Keratinocyte (primary cell): ENCODE measurements around the gene ARSB. TPM values are rescaled to one million over a fixed set of nuclear protein-coding genes. Genes with fewer than 3 reads are reported as not detected.

Experiments used
- DNase-seq: peaks from one replicate; pipeline ENCODE4 v3.0.0-alpha.2; 2011; ENCODE audit warnings: low read depth, missing footprints, low spot score
- FAIRE-seq: peaks from 2 replicates; lab custom pipeline; 2011; peaks lifted over from hg19 to GRCh38; lab: Jason Lieb, UNC
- H2AFZ ChIP-seq: 2 replicates; pipeline ENCODE4 v1.6.0; 2012; ENCODE audit warnings: low read length, control low read depth, inconsistent platforms; ENCODE audit not compliant: control insufficient read depth
- H3K27ac ChIP-seq: 2 replicates; pipeline ENCODE4 v1.5.1; 2011; ENCODE audit warnings: low read length; ENCODE audit not compliant: control insufficient read depth, insufficient read depth
- H3K27me3 ChIP-seq: 3 replicates; pipeline ENCODE4 v1.6.0; 2011; ENCODE audit warnings: low read length; ENCODE audit not compliant: control insufficient read depth, insufficient read depth; ENCODE audit errors: extremely low read depth
- H3K36me3 ChIP-seq, 2 experiments: 2 replicates in 1 of 2; 3 replicates in 1 of 2; pipeline ENCODE4 v1.5.1; 2011; ENCODE audit warnings: low read length in 2 of 2, mild to moderate bottlenecking in 1 of 2; ENCODE audit not compliant: control insufficient read depth in 2 of 2, insufficient read depth in 2 of 2; ENCODE audit errors: extremely low read depth in 1 of 2
- H3K4me1 ChIP-seq: 3 replicates; pipeline ENCODE4 v1.5.1; 2011; ENCODE audit warnings: low read length; ENCODE audit not compliant: control insufficient read depth, insufficient read depth; ENCODE audit errors: extremely low read depth
- H3K4me2 ChIP-seq: 3 replicates; pipeline ENCODE4 v1.6.0; 2011; ENCODE audit warnings: low read depth, low read length; ENCODE audit not compliant: control insufficient read depth, insufficient read depth; ENCODE audit errors: extremely low read depth
- H3K4me3 ChIP-seq, 3 experiments: fragments of 200-600 bp in 1 of 3; sonication (generic) in 1 of 3; 2 replicates in 2 of 3; 3 replicates in 1 of 3; pipeline ENCODE4 v1.5.1; 2011 to 2016; ENCODE audit warnings: low read length in 3 of 3, mild to moderate bottlenecking in 3 of 3, control low read depth in 2 of 3, inconsistent platforms in 1 of 3, low read depth in 1 of 3, mixed read lengths in 1 of 3, mixed run types in 1 of 3, moderate library complexity in 1 of 3; ENCODE audit not compliant: control insufficient read depth in 2 of 3, insufficient read depth in 2 of 3; ENCODE audit errors: extremely low read depth in 1 of 3
- H3K79me2 ChIP-seq: 2 replicates; pipeline ENCODE4 v1.6.0; 2012; ENCODE audit warnings: low read length; ENCODE audit not compliant: control insufficient read depth, insufficient read depth
- H3K9ac ChIP-seq: 3 replicates; pipeline ENCODE4 v1.6.0; 2011; ENCODE audit warnings: low read length; ENCODE audit not compliant: control insufficient read depth, insufficient read depth; ENCODE audit errors: extremely low read depth
- H3K9me1 ChIP-seq: 3 replicates; pipeline ENCODE4 v1.6.0; 2011; ENCODE audit warnings: low read length; ENCODE audit not compliant: control insufficient read depth, insufficient read depth; ENCODE audit errors: extremely low read depth
- H3K9me3 ChIP-seq: 2 replicates; pipeline ENCODE4 v1.5.1; 2012; ENCODE audit warnings: low read depth, low read length; ENCODE audit not compliant: control insufficient read depth
- H4K20me1 ChIP-seq: 3 replicates; pipeline ENCODE4 v1.6.0; 2011; ENCODE audit warnings: low read length; ENCODE audit not compliant: control insufficient read depth, insufficient read depth; ENCODE audit errors: extremely low read depth
- EZH2 ChIP-seq: IDR thresholded peaks from one replicate; pipeline ENCODE4 v1.6.1; 2012; ENCODE audit warnings: inconsistent platforms, mild to moderate bottlenecking, low read length, moderate library complexity
- dilution Hi-C: fragments of 300-500 bp; cut with MboI; formaldehyde crosslinking; loops from one replicate; pipeline ENCODE4 v1.7.0; 2020; ENCODE audit warnings: low sequenced_read_pairs; ENCODE audit not compliant: extremely low pct_ligation_motif_present
- polyA plus RNA-seq, 5 experiments: library from polyadenylated mRNA; depleted of rRNA in 3 of 5; stranded (reverse) in 3 of 5; stranded (forward) in 1 of 5; unstranded in 1 of 5; fragments of >200 nt; gene quantifications; 1 replicate in 1 of 5; 2 replicates in 3 of 5; 3 replicates in 1 of 5; pipeline versions ENCODE4 v1.2.1 to v1.2.3, GENCODE V29; 2011 to 2012; ENCODE audit warnings: missing spikeins in 2 of 5, low read depth in 1 of 5, low replicate concordance in 1 of 5
- TF ChIP-seq, protein P1 (sequence below), 3 experiments: IDR thresholded peaks in 1 of 3; conservative IDR thresholded peaks in 1 of 3; optimal IDR thresholded peaks in 1 of 3; 2 replicates in 2 of 3; 3 replicates in 1 of 3; pipeline versions ENCODE3 to v1.5.1; 2011; ENCODE audit warnings: low read length in 3 of 3, mild to moderate bottlenecking in 3 of 3, moderate library complexity in 2 of 3, control low read depth in 1 of 3, inconsistent platforms in 1 of 3; ENCODE audit not compliant: insufficient read depth in 2 of 3; ENCODE audit errors: extremely low read depth in 1 of 3

The ARSB gene
- polyA plus RNA-seq, 1 donor (not counting 4 experiments of a cell fraction or from before 2014, with no cell fraction given), result 4.5 TPM

DNA sequence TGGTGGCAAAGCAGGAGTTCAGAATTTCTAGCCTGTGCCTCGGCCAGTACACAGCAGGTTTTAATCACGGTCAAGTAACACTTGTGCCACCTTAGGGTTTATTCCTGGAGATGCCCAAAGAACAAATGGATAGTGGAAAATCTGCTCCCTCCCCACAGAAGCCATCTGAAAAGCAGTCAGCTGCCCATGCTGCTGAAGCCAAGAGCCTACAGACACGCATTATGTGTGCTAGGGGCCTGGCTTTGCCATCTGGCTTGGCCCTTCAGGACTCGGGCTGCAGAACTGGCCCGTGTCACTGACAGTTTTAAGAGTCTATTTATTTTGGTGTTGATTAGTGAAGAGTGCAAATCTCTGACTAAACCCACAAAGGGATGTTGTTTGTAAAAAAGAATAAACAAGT lies 11.1 kb downstream of the ARSB start:
- H4K20me1 ChIP-seq, result no peaks in the 10 kb centered on the region
- H3K27ac ChIP-seq, result no peak overlapping the region
- no peaks in the 10 kb centered on the region for H3K9me3 ChIP-seq
- H3K4me3 ChIP-seq, result no peak overlapping the region
- H3K79me2 ChIP-seq, result no peaks in the 10 kb centered on the region
- H3K36me3 ChIP-seq, result no peaks in the 10 kb centered on the region
- H3K27me3 ChIP-seq, result no peaks in the 10 kb centered on the region
- DNase-seq (no peak), FAIRE-seq (no peak)
- no peak overlapping the region for H3K9ac ChIP-seq
- H3K9me1 ChIP-seq, result no peaks in the 10 kb centered on the region
- H2AFZ ChIP-seq, result no peak overlapping the region
- H3K4me1 ChIP-seq, result peaks cover 11% of the 10 kb centered on the region
- no peak overlapping the region for H3K4me2 ChIP-seq
- no peak for TF ChIP-seq EZH2
- TF ChIP-seq, protein P1, sequence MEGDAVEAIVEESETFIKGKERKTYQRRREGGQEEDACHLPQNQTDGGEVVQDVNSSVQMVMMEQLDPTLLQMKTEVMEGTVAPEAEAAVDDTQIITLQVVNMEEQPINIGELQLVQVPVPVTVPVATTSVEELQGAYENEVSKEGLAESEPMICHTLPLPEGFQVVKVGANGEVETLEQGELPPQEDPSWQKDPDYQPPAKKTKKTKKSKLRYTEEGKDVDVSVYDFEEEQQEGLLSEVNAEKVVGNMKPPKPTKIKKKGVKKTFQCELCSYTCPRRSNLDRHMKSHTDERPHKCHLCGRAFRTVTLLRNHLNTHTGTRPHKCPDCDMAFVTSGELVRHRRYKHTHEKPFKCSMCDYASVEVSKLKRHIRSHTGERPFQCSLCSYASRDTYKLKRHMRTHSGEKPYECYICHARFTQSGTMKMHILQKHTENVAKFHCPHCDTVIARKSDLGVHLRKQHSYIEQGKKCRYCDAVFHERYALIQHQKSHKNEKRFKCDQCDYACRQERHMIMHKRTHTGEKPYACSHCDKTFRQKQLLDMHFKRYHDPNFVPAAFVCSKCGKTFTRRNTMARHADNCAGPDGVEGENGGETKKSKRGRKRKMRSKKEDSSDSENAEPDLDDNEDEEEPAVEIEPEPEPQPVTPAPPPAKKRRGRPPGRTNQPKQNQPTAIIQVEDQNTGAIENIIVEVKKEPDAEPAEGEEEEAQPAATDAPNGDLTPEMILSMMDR (optimal IDR thresholded peaks at IDR 0.05 in 1 of 3, IDR thresholded peaks at IDR 0.05 in 1 of 3, conservative IDR thresholded peaks at IDR 0.05 in 1 of 3; ENCODE audit: extremely low read depth in 1 of 3, insufficient read depth in 2 of 3, low read length in 3 of 3), result no peak
- dilution Hi-C loops, result no loop called here

GRCh38 chr5:78972654-78973428 lies 12.3 kb downstream of the ARSB start:
- DNase-seq, result no peak

More at GRCh38 chr5:78972654-78973428, 12.3 kb downstream of the ARSB start:
- dilution Hi-C loops, result no loop called here
- no peak overlapping the region for H3K9ac ChIP-seq
- H3K27me3 ChIP-seq, result no peaks in the 10 kb centered on the region
- H3K9me3 ChIP-seq, result no peaks in the 10 kb centered on the region
- no peak overlapping the region for H3K4me3 ChIP-seq
- H3K9me1 ChIP-seq, result no peaks in the 10 kb centered on the region
- peaks cover 11% of the 10 kb centered on the region for H3K4me1 ChIP-seq
- peak overlapping the region; percentile 29 for H2AFZ ChIP-seq
- H3K4me2 ChIP-seq, result no peak overlapping the region
- H3K36me3 ChIP-seq, result no peaks in the 10 kb centered on the region
- H3K27ac ChIP-seq, result no peak overlapping the region
- no peaks in the 10 kb centered on the region for H4K20me1 ChIP-seq
- FAIRE-seq, result no peak
- H3K79me2 ChIP-seq, result no peaks in the 10 kb centered on the region
- TF ChIP-seq, protein P1 (optimal IDR thresholded peaks at IDR 0.05 in 1 of 3, IDR thresholded peaks at IDR 0.05 in 1 of 3, conservative IDR thresholded peaks at IDR 0.05 in 1 of 3; ENCODE audit: extremely low read depth in 1 of 3, insufficient read depth in 2 of 3, low read length in 3 of 3), result no peak
- no peak for TF ChIP-seq EZH2
